ENCODE results near the gene RBM7.

Gene RBM7

GRCh38 chr11:114400216-114400914 lies at the start of gene RBM7, which contains the start of gene C11orf71:
TSS of gene RBM7 (plus strand) at chr11:114400666. CDS start at chr11:114400672, 6 bp downstream.
TSS of gene C11orf71 (minus strand) at chr11:114400511. CDS start at chr11:114400331, 180 bp downstream.
- peak; percentile 97 for DNase-seq (ENCODE audit: low read depth)

- DNase-seq (ENCODE audit: low read depth) = no peak
These were observed 47.0 kb upstream of the RBM7 start for GRCh38 chr11:114353443-114353842.

- no peak for DNase-seq (ENCODE audit: low read depth)
These were observed 46.4 kb upstream of the RBM7 start for GRCh38 chr11:114354076-114354475.

- DNase-seq (ENCODE audit: low read depth) = no peak
These were observed 41.8 kb upstream of the RBM7 start for GRCh38 chr11:114358716-114359115.

- DNase-seq (ENCODE audit: low read depth) = no peak
These were observed 41.1 kb upstream of the RBM7 start for GRCh38 chr11:114359342-114359741.

GRCh38 chr11:114362326-114362725 lies 38.1 kb upstream of the RBM7 start:
- DNase-seq (ENCODE audit: low read depth) = no peak

- no peak for DNase-seq (ENCODE audit: low read depth)
These were observed 37.5 kb upstream of the RBM7 start for GRCh38 chr11:114362958-114363357.

- DNase-seq (ENCODE audit: low read depth) = peak; percentile 37
These were observed 33.9 kb upstream of the RBM7 start for GRCh38 chr11:114366331-114367243.

GRCh38 chr11:114367244-114367957 lies 33.1 kb upstream of the RBM7 start:
- no peak for DNase-seq (ENCODE audit: low read depth)

GRCh38 chr11:114368918-114369680 lies 31.4 kb upstream of the RBM7 start:
- no peak for DNase-seq (ENCODE audit: low read depth)

GRCh38 chr11:114375052-114375451 lies 25.4 kb upstream of the RBM7 start:
- no peak for DNase-seq (ENCODE audit: low read depth)

GRCh38 chr11:114377612-114378267 lies 22.7 kb upstream of the RBM7 start:
- peak; percentile 94 for DNase-seq (ENCODE audit: low read depth)

- DNase-seq (ENCODE audit: low read depth) = no peak
These were observed 20.9 kb upstream of the RBM7 start for GRCh38 chr11:114379394-114380069.

GRCh38 chr11:114382509-114382908 lies 18.0 kb upstream of the RBM7 start:
- no peak for DNase-seq (ENCODE audit: low read depth)

GRCh38 chr11:114384487-114384886 lies 16.0 kb upstream of the RBM7 start:
- no peak for DNase-seq (ENCODE audit: low read depth)

GRCh38 chr11:114386131-114386530 lies 14.3 kb upstream of the RBM7 start:
- DNase-seq (ENCODE audit: low read depth) = no peak

GRCh38 chr11:114386545-114386944 lies 13.9 kb upstream of the RBM7 start:
- DNase-seq (ENCODE audit: low read depth) = peak; percentile 54

- no peak for DNase-seq (ENCODE audit: low read depth)
These were observed 7.5 kb upstream of the RBM7 start for GRCh38 chr11:114392735-114393667.

GRCh38 chr11:114395736-114396135 lies 4.7 kb upstream of the RBM7 start:
- no peak for DNase-seq (ENCODE audit: low read depth)
